ENCODE data around the gene HIVEP3. TPM values are rescaled to one million over a fixed set of nuclear protein-coding genes. Genes with fewer than 3 reads are reported as not detected.
A peak's percentile ranks its signal among the peaks of the same experiment; 100 is the strongest.

HIVEP3 gene
- total RNA-seq, 1 donor from 2014 or later = 11.6 TPM

DNA sequence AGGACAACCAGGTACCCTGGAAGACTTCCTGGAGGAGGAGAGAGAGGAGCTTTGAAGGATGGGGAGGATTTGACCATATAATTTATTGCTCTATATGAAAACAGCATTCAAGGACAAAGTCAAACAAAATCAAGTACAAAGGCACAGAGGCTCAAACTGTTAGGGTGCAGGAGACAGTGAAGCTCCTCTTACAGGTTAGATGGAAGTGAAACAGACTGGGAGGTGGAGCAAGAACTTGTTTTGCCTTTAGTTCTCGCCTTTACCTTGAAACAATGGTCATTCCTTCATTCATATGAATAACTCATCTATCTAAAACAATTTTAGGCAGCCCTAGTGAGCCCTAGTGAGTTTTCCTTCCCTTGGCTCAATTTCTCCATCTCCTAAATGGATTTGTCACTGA is 199.6 kb downstream of the HIVEP3 start:
- Histone ChIP-seq H3K27me3 (ENCODE audit: low read depth) (no peaks in the 10 kb centered on the region), H3K36me3 (no peaks in the 10 kb centered on the region), H3K9me3 (no peaks in the 10 kb centered on the region), H3K4me1 (peaks cover 11% of the 10 kb centered on the region), H3K27ac (no peak overlapping the region), H3K4me3 (no peak overlapping the region)
- ATAC-seq (no peak), DNase-seq (no peak)
- TF ChIP-seq, protein P1, sequence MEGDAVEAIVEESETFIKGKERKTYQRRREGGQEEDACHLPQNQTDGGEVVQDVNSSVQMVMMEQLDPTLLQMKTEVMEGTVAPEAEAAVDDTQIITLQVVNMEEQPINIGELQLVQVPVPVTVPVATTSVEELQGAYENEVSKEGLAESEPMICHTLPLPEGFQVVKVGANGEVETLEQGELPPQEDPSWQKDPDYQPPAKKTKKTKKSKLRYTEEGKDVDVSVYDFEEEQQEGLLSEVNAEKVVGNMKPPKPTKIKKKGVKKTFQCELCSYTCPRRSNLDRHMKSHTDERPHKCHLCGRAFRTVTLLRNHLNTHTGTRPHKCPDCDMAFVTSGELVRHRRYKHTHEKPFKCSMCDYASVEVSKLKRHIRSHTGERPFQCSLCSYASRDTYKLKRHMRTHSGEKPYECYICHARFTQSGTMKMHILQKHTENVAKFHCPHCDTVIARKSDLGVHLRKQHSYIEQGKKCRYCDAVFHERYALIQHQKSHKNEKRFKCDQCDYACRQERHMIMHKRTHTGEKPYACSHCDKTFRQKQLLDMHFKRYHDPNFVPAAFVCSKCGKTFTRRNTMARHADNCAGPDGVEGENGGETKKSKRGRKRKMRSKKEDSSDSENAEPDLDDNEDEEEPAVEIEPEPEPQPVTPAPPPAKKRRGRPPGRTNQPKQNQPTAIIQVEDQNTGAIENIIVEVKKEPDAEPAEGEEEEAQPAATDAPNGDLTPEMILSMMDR (IDR thresholded peaks at IDR 0.05) = no peak
- intact Hi-C loops (cut with DNase I) = no loop called here

DNA sequence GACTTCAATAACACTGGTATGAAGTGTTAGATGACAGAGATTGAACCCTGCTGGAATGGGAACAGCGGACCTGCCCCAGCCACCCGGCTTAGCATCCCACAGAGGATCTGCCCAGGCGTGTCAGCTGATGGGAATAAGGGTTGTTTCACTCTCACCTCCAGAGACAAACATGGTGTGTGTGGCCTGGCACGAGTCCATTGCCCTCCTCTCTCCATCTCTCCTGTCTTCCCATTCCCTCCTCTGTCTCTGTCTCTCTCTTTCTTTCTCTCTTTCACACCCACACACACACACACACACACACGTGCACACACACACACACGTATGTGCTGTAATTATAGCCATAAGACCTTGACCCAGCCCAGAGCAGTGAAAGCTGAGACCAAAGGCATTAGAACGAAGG is 200.2 kb downstream of the HIVEP3 start:
- ATAC-seq = peak in 1 of 2 donors; percentile 15
- Histone ChIP-seq H3K4me1 (peaks cover 4% of the 10 kb centered on the region), H3K9me3 (no peaks in the 10 kb centered on the region), H3K4me3 (no peak overlapping the region), H3K27ac (no peak overlapping the region), H3K36me3 (no peaks in the 10 kb centered on the region), H3K27me3 (ENCODE audit: low read depth) (no peaks in the 10 kb centered on the region)
- no peak for DNase-seq
- TF ChIP-seq, protein P1 (IDR thresholded peaks at IDR 0.05) = no peak
- intact Hi-C loops (cut with DNase I) = no loop called here

DNA sequence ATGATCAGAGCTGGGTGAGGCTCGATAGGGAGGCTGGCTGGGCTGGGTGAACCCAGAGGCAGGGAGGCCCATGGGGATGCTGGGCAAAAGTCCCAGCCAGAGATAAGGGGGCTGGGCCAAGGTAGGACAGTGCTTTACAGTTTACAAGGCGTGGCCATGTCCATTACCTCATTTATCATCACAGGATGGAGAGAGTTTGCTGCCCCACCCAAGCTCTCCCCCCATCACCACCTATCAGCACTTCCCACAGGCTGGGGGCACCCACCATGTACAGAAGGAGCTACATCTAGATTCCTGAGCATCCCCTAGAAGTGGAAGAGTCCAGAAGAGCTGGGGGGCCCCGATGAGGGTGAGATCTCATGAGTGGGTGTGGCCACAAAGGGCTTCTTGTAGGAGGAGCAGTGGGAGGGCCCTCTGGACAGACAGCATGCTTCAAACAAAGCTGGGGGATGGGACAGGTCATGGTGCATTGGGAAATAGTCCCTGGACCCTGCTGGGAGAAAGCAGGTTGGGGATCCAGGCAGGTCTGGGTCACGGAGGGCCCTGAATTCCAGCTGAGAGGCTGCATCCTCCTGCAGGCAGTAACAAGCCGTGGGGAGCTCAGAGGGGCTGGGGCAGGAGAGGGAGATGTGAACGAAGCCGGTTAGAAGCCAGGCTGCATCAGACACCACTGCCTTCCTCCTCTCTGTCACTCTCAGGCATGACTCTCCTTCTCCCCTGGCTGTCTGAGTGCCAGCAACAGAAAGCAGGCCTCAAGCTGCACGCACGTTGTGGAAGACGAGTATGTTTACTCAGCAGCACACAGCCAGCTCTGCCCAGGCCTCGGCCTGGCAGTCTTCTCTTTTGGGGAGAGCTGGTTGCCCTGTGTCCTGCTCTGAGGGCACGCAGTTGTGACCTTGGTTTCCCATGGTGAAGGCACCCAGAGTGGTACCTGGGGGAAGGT is 202.3 kb downstream of the HIVEP3 start:
- H3K36me3 ChIP-seq = no peaks in the 10 kb centered on the region
- H3K4me3 ChIP-seq = no peak overlapping the region
- peaks cover 4% of the 10 kb centered on the region for H3K4me1 ChIP-seq
- ATAC-seq (no peak), DNase-seq (no peak)
- TF ChIP-seq, protein P1 (IDR thresholded peaks at IDR 0.05) = no peak
- intact Hi-C loops (cut with DNase I) = no loop called here
- no peaks in the 10 kb centered on the region for H3K27me3 ChIP-seq (ENCODE audit: low read depth)
- H3K27ac ChIP-seq = no peak overlapping the region
- H3K9me3 ChIP-seq = no peaks in the 10 kb centered on the region

DNA sequence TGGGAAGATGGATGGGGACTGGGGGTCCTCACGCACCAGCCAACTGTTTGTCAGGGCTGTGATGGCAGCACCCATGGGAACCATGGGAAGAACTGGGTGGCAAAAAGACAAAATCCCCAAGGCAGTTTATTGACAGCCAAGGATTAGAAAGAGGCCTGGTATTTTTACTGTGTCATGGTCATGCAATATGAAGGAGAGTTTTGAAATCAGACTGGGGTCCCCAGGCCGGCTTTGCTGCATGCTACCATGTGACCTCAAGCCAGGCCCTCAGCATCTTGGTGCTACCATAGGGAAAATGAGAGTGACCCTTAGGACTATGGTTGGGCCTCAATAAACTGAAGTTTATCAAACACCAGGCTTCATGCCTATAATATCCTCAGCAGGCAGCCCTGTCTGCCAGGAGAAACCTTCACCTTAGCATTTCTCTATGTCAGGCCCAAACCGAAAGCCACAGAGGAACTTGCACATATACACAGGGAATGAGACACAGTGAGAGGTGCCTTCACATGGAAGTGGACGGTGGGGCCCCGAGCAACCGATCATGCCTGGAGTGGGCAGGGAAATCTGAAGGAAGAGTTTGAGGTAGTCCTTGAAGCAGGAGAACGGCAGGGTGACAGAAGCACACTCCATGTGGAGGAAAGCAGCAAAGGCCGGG is 203.2 kb downstream of the HIVEP3 start:
- no peak overlapping the region for H3K27ac ChIP-seq
- no peak for ATAC-seq
- intact Hi-C loops (cut with DNase I) = no loop called here
- TF ChIP-seq, protein P1 (IDR thresholded peaks at IDR 0.05) = no peak
- H3K9me3 ChIP-seq = no peaks in the 10 kb centered on the region
- no peaks in the 10 kb centered on the region for H3K4me1 ChIP-seq
- no peak for DNase-seq
- no peaks in the 10 kb centered on the region for H3K27me3 ChIP-seq (ENCODE audit: low read depth)
- H3K36me3 ChIP-seq = no peaks in the 10 kb centered on the region
- no peak overlapping the region for H3K4me3 ChIP-seq

DNA sequence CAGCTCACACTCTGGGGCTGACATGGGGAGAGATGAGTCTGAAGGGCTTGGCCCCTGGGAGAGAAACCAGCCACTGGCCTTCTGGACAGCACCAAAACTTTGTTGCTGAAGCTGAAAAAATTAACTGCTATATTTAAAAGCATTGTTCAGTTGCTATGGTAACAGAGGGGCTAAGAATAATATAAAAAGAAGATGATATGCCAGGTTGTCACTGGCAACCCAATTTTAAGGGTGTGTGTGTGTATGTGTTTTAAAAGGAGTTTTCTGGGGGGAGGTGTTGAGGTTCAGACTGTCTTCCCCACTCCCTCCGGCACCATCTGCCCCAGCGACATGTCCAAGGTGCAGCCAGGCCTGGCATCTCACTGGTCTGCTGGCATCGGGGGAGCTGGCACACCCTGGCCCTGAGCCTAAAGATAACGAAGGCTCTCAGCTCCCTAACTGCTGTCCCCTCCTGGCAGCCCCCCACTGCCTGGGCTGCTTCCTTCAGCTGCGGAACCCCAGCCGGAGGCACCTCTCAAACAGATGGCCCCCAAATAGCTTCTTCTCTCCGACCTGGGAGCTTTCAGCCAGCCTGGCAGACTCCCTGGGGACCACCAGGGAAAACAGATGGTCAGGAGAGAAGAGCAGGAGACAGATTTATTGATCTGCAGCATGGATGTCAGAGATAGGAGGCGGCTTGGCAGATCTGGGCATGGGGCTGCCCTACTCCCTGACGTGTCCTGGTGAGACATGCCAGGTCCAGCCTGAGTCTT is 203.9 kb downstream of the HIVEP3 start:
- intact Hi-C loops (cut with DNase I) = no loop called here
- H3K36me3 ChIP-seq = no peaks in the 10 kb centered on the region
- no peaks in the 10 kb centered on the region for H3K4me1 ChIP-seq
- H3K9me3 ChIP-seq = no peaks in the 10 kb centered on the region
- no peak for ATAC-seq
- no peak for DNase-seq
- H3K4me3 ChIP-seq = no peak overlapping the region
- no peak overlapping the region for H3K27ac ChIP-seq
- TF ChIP-seq, protein P1 (IDR thresholded peaks at IDR 0.05) = no peak
- no peaks in the 10 kb centered on the region for H3K27me3 ChIP-seq (ENCODE audit: low read depth)
